GM23338 (cell line): ENCODE data around the gene ZNFX1. TPM values are rescaled to one million over a fixed set of nuclear protein-coding genes. Genes with fewer than 3 reads are reported as not detected.

ENCODE experiments used
- ATAC-seq: fragments of 200-7000 bp; cut with Tn5 transposase; 3 replicates; pipeline ENCODE4 v1.9.1; 2020
- DNase-seq: peaks from one replicate; pipeline ENCODE4 v3.0.0-alpha.2; 2015; ENCODE audit warnings: low spot score
- H2AFZ ChIP-seq: fragments of 200-600 bp; sonication (generic); 2 replicates; pipeline ENCODE4 v1.8.0; 2016; ENCODE audit warnings: antibody characterized with exemption, mild to moderate bottlenecking, moderate library complexity
- H3F3A ChIP-seq: fragments of 200-600 bp; sonication (generic); replicated peaks from 2 replicates; pipeline ENCODE4 v1.8.0; 2017; ENCODE audit warnings: antibody characterized with exemption, mixed run types, low read depth
- H3K27ac ChIP-seq: fragments of 200-600 bp; sonication (generic); 2 replicates; pipeline ENCODE4 v1.6.1; 2016; ENCODE audit warnings: low read depth
- H3K27me3 ChIP-seq: fragments of 200-600 bp; sonication (generic); 2 replicates; pipeline ENCODE4 v1.8.0; 2016; ENCODE audit warnings: mild to moderate bottlenecking, mixed run types, moderate library complexity; ENCODE audit not compliant: insufficient read depth
- H3K36me3 ChIP-seq: fragments of 200-600 bp; sonication (generic); 2 replicates; pipeline ENCODE4 v1.8.0; 2016; ENCODE audit warnings: mild to moderate bottlenecking; ENCODE audit not compliant: insufficient read depth
- H3K4me1 ChIP-seq: fragments of 200-600 bp; sonication (generic); 2 replicates; pipeline ENCODE4 v1.8.0; 2016; ENCODE audit warnings: mild to moderate bottlenecking, moderate library complexity; ENCODE audit not compliant: insufficient read depth
- H3K4me2 ChIP-seq: fragments of 200-600 bp; sonication (generic); 2 replicates; pipeline ENCODE4 v1.7.1; 2017; ENCODE audit warnings: mixed run types
- H3K4me3 ChIP-seq: fragments of 200-600 bp; sonication (generic); 2 replicates; pipeline ENCODE4 v1.6.1; 2016; ENCODE audit warnings: mixed run types
- H3K79me2 ChIP-seq: fragments of 200-600 bp; sonication (generic); replicated peaks from 2 replicates; pipeline ENCODE4 v1.8.0; 2017; ENCODE audit warnings: mild to moderate bottlenecking; ENCODE audit not compliant: insufficient read depth
- H3K9me2 ChIP-seq: fragments of 200-600 bp; sonication (generic); 2 replicates; pipeline ENCODE4 v1.8.0; 2017; ENCODE audit not compliant: insufficient read depth
- H4K20me1 ChIP-seq: fragments of 200-600 bp; sonication (generic); replicated peaks from 2 replicates; pipeline ENCODE4 v1.8.0; 2017; ENCODE audit warnings: mild to moderate bottlenecking; ENCODE audit not compliant: insufficient read depth
- H3K27ac Mint-ChIP-seq: 2 replicates; pipeline ENCODE4 v1.8.0; 2020; ENCODE audit warnings: inconsistent platforms, mild to moderate bottlenecking, moderate library complexity, mixed read lengths
- H3K27me3 Mint-ChIP-seq: 3 replicates; pipeline ENCODE4 v1.8.0; 2022; ENCODE audit warnings: low read depth, mild to moderate bottlenecking, moderate library complexity, mixed read lengths, inconsistent platforms; ENCODE audit not compliant: insufficient read depth, poor library complexity
- H3K36me3 Mint-ChIP-seq: 3 replicates; pipeline ENCODE4 v1.8.0; 2021; ENCODE audit warnings: low read depth, mild to moderate bottlenecking, inconsistent platforms, moderate library complexity, mixed read lengths
- H3K4me1 Mint-ChIP-seq: 3 replicates; pipeline ENCODE4 v1.8.0; 2020; ENCODE audit warnings: mild to moderate bottlenecking, inconsistent platforms, mixed read lengths
- H3K4me3 Mint-ChIP-seq: 3 replicates; pipeline ENCODE4 v1.8.0; 2021; ENCODE audit warnings: moderate library complexity, mild to moderate bottlenecking, inconsistent platforms, mixed read lengths
- H3K9me3 Mint-ChIP-seq: 3 replicates; pipeline ENCODE4 v1.8.0; 2020; ENCODE audit warnings: moderate library complexity, mild to moderate bottlenecking, inconsistent platforms, mixed read lengths
- CREB1 ChIP-seq: fragments of 250-450 bp; sonication (Bioruptor Pico); IDR thresholded peaks from 2 replicates; pipeline ENCODE4 v1.5.0; 2020; ENCODE audit warnings: low read depth, mild to moderate bottlenecking, moderate library complexity
- ETS1 ChIP-seq: IDR thresholded peaks from 2 replicates; pipeline ENCODE4 v1.6.1; 2016; ENCODE audit warnings: antibody characterized with exemption
- EZH2 ChIP-seq: fragments of 200-600 bp; sonication (generic); IDR thresholded peaks from one replicate; pipeline ENCODE4 v1.8.0; 2017; ENCODE audit warnings: antibody characterized with exemption, mild to moderate bottlenecking, low read depth; ENCODE audit not compliant: unreplicated experiment
- EZH2phosphoT487 ChIP-seq: fragments of 200-600 bp; sonication (generic); IDR thresholded peaks from one replicate; pipeline ENCODE4 v1.8.1; 2018; ENCODE audit warnings: antibody characterized with exemption; ENCODE audit not compliant: unreplicated experiment
- JUNB ChIP-seq: IDR thresholded peaks from one replicate; pipeline ENCODE4 v1.6.1; 2016; ENCODE audit warnings: antibody characterized with exemption; ENCODE audit not compliant: unreplicated experiment
- NANOG ChIP-seq: IDR thresholded peaks from 2 replicates; pipeline ENCODE4 v1.6.1; 2016; ENCODE audit warnings: antibody characterized with exemption, borderline replicate concordance
- POLR2AphosphoS5 ChIP-seq: IDR thresholded peaks from 2 replicates; pipeline ENCODE4 v1.6.1; 2016; ENCODE audit warnings: antibody characterized with exemption, low read depth
- REST ChIP-seq: IDR thresholded peaks from one replicate; pipeline ENCODE4 v1.6.1; 2018; ENCODE audit warnings: antibody characterized with exemption; ENCODE audit not compliant: unreplicated experiment
- STAT1 ChIP-seq: IDR thresholded peaks from one replicate; pipeline ENCODE4 v1.6.1; 2016; ENCODE audit warnings: antibody characterized with exemption; ENCODE audit not compliant: unreplicated experiment
- ZNF114 ChIP-seq: fragments of 250-450 bp; sonication (Bioruptor Pico); IDR thresholded peaks from 2 replicates; pipeline ENCODE4 v1.5.0; 2020; ENCODE audit warnings: mild to moderate bottlenecking, moderate library complexity
- ZNF331 ChIP-seq: fragments of 250-450 bp; sonication (Bioruptor Pico); IDR thresholded peaks from 2 replicates; pipeline ENCODE4 v1.5.0; 2020; ENCODE audit warnings: low read depth, mild to moderate bottlenecking, moderate library complexity
- polyA plus RNA-seq: library from polyadenylated mRNA; unstranded; fragments of >200 nt; fragmentation: Nextera tagmentation; extraction: Ambion mirVana; gene quantifications from 2 replicates; pipeline ENCODE4 v1.2.1, GENCODE V29; 2016
- total RNA-seq: library from RNA; depleted of rRNA; stranded (reverse); fragments of >200 nt; shearing (Covaris generic); gene quantifications from 2 replicates; pipeline ENCODE4 v1.2.3, GENCODE V29; 2014
- TF ChIP-seq, protein P1 (sequence below), 2 experiments: fragments of 200-600 bp in 1 of 2; sonication (generic) in 1 of 2; conservative IDR thresholded peaks; 2 replicates each; pipeline versions ENCODE4 v1.5.1 to v1.6.1; 2016 to 2017; ENCODE audit warnings: antibody characterized with exemption in 2 of 2, low read depth in 2 of 2, mild to moderate bottlenecking in 2 of 2, moderate library complexity in 1 of 2

Gene ZNFX1
- total and polyA plus RNA-seq, 2 experiments from 2014 or later: 6.1 to 12.1 TPM

DNA sequence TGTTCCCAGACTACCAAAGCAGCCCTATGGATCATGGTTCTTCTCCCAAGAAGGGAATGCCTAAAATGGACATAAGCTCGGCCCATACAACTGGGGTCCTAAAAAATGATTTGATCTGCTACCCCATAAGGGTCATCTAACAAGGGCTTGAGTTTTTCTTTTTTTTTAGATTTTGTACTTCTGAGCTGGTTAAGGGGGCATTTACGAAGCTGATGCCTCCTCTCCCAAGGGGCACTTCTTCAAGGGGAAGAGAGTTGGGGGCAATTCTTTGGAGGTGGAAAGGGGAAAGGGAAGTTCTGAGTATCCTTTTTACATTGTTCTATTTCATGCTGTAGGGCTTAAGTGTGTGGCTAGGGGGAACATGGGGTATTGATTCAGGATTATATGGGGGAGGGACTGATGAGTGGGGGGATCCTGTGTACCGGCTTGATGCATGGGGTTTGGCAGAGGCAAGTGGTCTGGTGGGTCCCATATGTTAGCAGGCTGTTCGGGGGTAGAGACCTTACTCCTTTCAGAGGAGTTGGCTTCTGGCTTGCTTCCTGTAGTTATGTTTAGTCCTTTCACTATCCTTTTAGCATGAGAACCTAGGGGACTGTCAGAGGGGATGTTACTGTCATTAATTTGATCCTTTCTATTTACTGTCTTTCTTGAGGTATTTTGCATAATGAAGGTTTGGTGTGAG is 8.1 kb upstream of the ZNFX1 start (continued):
- TF ChIP-seq, protein P1, sequence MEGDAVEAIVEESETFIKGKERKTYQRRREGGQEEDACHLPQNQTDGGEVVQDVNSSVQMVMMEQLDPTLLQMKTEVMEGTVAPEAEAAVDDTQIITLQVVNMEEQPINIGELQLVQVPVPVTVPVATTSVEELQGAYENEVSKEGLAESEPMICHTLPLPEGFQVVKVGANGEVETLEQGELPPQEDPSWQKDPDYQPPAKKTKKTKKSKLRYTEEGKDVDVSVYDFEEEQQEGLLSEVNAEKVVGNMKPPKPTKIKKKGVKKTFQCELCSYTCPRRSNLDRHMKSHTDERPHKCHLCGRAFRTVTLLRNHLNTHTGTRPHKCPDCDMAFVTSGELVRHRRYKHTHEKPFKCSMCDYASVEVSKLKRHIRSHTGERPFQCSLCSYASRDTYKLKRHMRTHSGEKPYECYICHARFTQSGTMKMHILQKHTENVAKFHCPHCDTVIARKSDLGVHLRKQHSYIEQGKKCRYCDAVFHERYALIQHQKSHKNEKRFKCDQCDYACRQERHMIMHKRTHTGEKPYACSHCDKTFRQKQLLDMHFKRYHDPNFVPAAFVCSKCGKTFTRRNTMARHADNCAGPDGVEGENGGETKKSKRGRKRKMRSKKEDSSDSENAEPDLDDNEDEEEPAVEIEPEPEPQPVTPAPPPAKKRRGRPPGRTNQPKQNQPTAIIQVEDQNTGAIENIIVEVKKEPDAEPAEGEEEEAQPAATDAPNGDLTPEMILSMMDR (conservative IDR thresholded peaks at IDR 0.05; ENCODE audit: low read depth in 2 of 2): no peak
- TF ChIP-seq POLR2AphosphoS5 (no peak), EZH2 (no peak), STAT1 (no peak), CREB1 (CRISPR knock-in tag) (no peak), ZNF114 (CRISPR knock-in tag) (no peak), EZH2phosphoT487 (no peak)

- H3K9me2 ChIP-seq: no peaks in the 10 kb centered on the region
- H2AFZ ChIP-seq: no peak overlapping the region
- H3K4me3 ChIP-seq: peak overlapping the region; percentile 100
- no peak for DNase-seq
- H3K27me3 ChIP-seq: no peaks in the 10 kb centered on the region
- peaks cover 94% of the 10 kb centered on the region for H3K36me3 ChIP-seq
- H3K4me1 ChIP-seq: peaks cover 44% of the 10 kb centered on the region
- no peak for ATAC-seq
- H3F3A ChIP-seq: peaks cover 98% of the 10 kb centered on the region
- Mint-ChIP-seq H3K4me3 (peak overlapping the region; percentile 100), H3K27me3 (peaks cover 77% of the 10 kb centered on the region), H3K4me1 (peaks cover 77% of the 10 kb centered on the region), H3K36me3 (peaks cover 100% of the 10 kb centered on the region), H3K27ac (peak overlapping the region; percentile 83), H3K9me3 (peaks cover 58% of the 10 kb centered on the region)
- TF ChIP-seq POLR2AphosphoS5: peak; percentile 43; the same call in 1 of the 2 replicates
- no peak for TF ChIP-seq JUNB
- H3K79me2 ChIP-seq: peaks cover 75% of the 10 kb centered on the region
- peak overlapping the region; percentile 93 for H3K27ac ChIP-seq
- H4K20me1 ChIP-seq: peaks cover 72% of the 10 kb centered on the region
- H3K4me2 ChIP-seq: peak overlapping the region; percentile 85
Observed at GRCh38 chr20:49285233-49285668, 7.4 kb upstream of the ZNFX1 start.

DNA sequence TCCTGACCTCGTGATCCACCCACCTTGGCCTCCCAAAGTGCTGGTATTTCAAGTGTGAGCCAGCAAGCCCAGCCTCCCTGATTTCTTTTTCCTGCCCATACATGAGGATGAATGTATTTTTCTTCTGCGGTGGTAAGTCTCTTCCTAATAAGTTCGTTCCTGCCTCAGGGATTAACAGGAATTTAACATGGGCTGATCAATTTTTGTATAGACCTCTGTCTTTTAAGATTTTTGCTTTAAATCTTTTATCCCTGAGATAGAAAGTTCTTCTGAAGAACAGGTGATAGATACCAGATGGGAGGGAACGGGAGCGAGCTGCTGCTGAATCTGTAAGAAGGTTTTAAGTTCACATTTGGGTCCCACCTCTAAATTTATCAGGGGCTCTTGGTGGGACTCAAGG is 7.0 kb upstream of the ZNFX1 start:
- Mint-ChIP-seq H3K36me3 (peaks cover 100% of the 10 kb centered on the region), H3K27me3 (peaks cover 77% of the 10 kb centered on the region), H3K4me3 (peak overlapping the region; percentile 100), H3K27ac (peak overlapping the region; percentile 83), H3K9me3 (peaks cover 63% of the 10 kb centered on the region), H3K4me1 (peaks cover 76% of the 10 kb centered on the region)
- H3K4me3 ChIP-seq: peak overlapping the region; percentile 100
- H3K4me2 ChIP-seq: peak overlapping the region; percentile 85
- H3K4me1 ChIP-seq: peaks cover 44% of the 10 kb centered on the region
- DNase-seq (no peak), ATAC-seq (no peak)
- H4K20me1 ChIP-seq: peaks cover 76% of the 10 kb centered on the region
- peak overlapping the region; percentile 93 for H3K27ac ChIP-seq
- H3K79me2 ChIP-seq: peaks cover 79% of the 10 kb centered on the region
- H3F3A ChIP-seq: peaks cover 98% of the 10 kb centered on the region
- H3K36me3 ChIP-seq: peaks cover 99% of the 10 kb centered on the region
- H3K9me2 ChIP-seq: no peaks in the 10 kb centered on the region
- no peaks in the 10 kb centered on the region for H3K27me3 ChIP-seq
- TF ChIP-seq EZH2phosphoT487: no peak
- no peak for TF ChIP-seq CREB1 (CRISPR knock-in tag)
- no peak for TF ChIP-seq ZNF114 (CRISPR knock-in tag)
- TF ChIP-seq, protein P1 (conservative IDR thresholded peaks at IDR 0.05; ENCODE audit: low read depth in 2 of 2): no peak
- TF ChIP-seq REST: no peak
- TF ChIP-seq NANOG: no peak
- TF ChIP-seq JUNB: no peak
- TF ChIP-seq ZNF331 (CRISPR knock-in tag): no peak
- TF ChIP-seq STAT1: no peak
- TF ChIP-seq ETS1: no peak
- no peak for TF ChIP-seq POLR2AphosphoS5
- H2AFZ ChIP-seq: no peak overlapping the region
